Liver (tissue), 3 donors: ENCODE measurements around the gene ARHGEF3.

Experiments
- CTCF ChIP-seq: fragments of 150-350 bp; IDR thresholded peaks from 2 replicates; pipeline ENCODE4 v1.5.1; 2017; ENCODE audit warnings: improper control_type of control experiment, low read depth, low read length; ENCODE audit not compliant: missing input control
- GABPA ChIP-seq, 2 donors: IDR thresholded peaks in 1 of 2; conservative IDR thresholded peaks in 1 of 2; 2 replicates each; pipeline ENCODE4 v1.6.1; 2016; ENCODE audit warnings: antibody characterized with exemption in 2 of 2, mild to moderate bottlenecking in 1 of 2, moderate library complexity in 1 of 2
- JUND ChIP-seq, 2 donors: IDR thresholded peaks; 2 replicates each; pipeline ENCODE4 v1.6.1; 2016; ENCODE audit warnings: antibody characterized with exemption in 2 of 2
- donor health status: healthy.
- donor health status: healthy.

GRCh38 chr3:56849698-56850097, 47.9 kb upstream of the ARHGEF3 start:
- TF ChIP-seq CTCF (no peak), GABPA (IDR thresholded peaks at IDR 0.05 in 1 of 2, conservative IDR thresholded peaks at IDR 0.05 in 1 of 2) (no peak), JUND (IDR thresholded peaks at IDR 0.05) (no peak)
